ENCODE results near the gene TSFM.

TSFM gene

GRCh38 chr12:57836442-57837375 lies 54.1 kb downstream of the TSFM start:
- peak; percentile 71 for DNase-seq
- H3K27me3 Mint-ChIP-seq, result no peaks in the 10 kb centered on the region

DNA sequence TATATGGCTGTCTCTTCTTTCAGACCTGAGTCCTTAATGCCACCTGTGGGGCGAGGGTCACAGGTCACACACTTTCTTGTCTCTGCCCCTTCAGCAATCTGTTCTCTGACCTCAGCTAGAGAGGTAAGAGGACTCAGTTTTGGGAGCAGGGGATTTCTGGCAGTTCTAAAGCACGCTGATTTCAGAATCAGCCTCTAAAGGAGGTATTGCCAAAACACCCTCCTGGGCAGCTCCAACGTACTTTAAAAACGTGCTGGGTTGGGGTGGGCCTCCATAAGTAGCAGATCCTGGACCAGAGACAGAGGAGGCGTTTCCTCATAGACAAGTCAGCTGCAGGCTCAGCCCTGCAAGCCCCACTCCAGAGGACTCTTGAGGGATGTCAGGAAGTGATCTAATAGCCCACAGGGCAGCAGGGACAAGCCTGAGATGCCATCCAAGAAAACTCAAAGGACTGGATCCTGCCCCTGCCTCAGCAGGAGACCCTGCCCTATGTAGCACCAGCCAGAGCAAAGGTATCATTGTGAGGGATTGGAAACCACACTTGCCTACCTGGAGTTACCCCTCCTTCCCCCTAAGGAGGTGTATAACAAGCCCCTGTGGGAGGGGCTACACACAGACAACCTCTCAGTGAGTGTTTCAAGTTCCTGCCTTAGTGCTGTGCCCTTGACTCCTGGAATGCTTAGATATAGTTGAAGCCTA lies 55.4 kb downstream of the TSFM start:
- peaks cover 94% of the 10 kb centered on the region for H3K4me1 Mint-ChIP-seq
- DNase-seq, result peak; percentile 31
- H3K4me3 Mint-ChIP-seq, result no peak overlapping the region
- CTCF ChIA-PET, result interaction anchor here (0.6 to 8.2 kb wide), 9 partner anchors 35 to 434 kb away, joined by 3 to 107 read pairs (median 4); no protein-coding TSS in a partner anchor
- H3K36me3 Mint-ChIP-seq, result peaks cover 15% of the 10 kb centered on the region
- no peaks in the 10 kb centered on the region for H3K9me3 Mint-ChIP-seq
- peak overlapping the region; percentile 92 for H3K27ac Mint-ChIP-seq
- H3K27me3 Mint-ChIP-seq, result no peaks in the 10 kb centered on the region

More at GRCh38 chr12:57836442-57837375, 54.1 kb downstream of the TSFM start:
- H3K36me3 Mint-ChIP-seq, result peaks cover 8% of the 10 kb centered on the region
- peak overlapping the region; percentile 46 for H3K4me3 Mint-ChIP-seq
- peak overlapping the region; percentile 86 for H3K27ac Mint-ChIP-seq
- no peaks in the 10 kb centered on the region for H3K9me3 Mint-ChIP-seq
- CTCF ChIA-PET, result interaction anchor here (0.9 to 8.2 kb wide), 11 partner anchors 9 to 80 kb away, joined by 3 to 107 read pairs (median 4); partner anchors contain the start of gene TSFM
- H3K4me1 Mint-ChIP-seq, result peaks cover 92% of the 10 kb centered on the region

GRCh38 chr12:57838594-57839302 lies 56.2 kb downstream of the TSFM start:
- H3K27ac Mint-ChIP-seq, result peak overlapping the region; percentile 92
- H3K4me3 Mint-ChIP-seq, result peak overlapping the region; percentile 26
- no peaks in the 10 kb centered on the region for H3K9me3 Mint-ChIP-seq
- peaks cover 94% of the 10 kb centered on the region for H3K4me1 Mint-ChIP-seq
- H3K36me3 Mint-ChIP-seq, result peaks cover 19% of the 10 kb centered on the region
- no peaks in the 10 kb centered on the region for H3K27me3 Mint-ChIP-seq
- DNase-seq, result peak; percentile 50
- CTCF ChIA-PET, result interaction anchor here (0.7 to 8.2 kb wide), 6 partner anchors 37 to 99 kb away, joined by 3 to 107 read pairs (median 4); no protein-coding TSS in a partner anchor

DNA sequence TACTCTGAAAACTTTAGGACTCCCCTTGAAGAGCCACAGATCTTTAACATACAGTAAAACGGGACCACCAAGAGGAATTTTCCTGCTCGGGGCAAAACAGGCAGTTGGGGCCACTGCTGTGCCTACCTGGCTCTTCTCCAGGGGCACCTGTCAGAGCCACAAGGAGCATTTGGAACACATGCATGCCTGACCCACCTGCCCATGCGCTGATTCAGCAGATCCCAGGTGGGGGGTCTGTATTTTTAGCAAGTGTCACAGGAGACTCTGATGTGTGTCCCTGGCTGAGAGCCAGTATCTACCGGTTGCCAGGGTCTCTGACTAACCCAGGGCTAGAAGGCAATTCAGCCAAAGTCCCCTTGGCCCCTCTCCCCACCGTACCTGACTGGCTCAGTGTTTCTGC lies 57.4 kb downstream of the TSFM start:
- Mint-ChIP-seq H3K27me3 (no peaks in the 10 kb centered on the region), H3K4me1 (peaks cover 91% of the 10 kb centered on the region), H3K4me3 (no peak overlapping the region), H3K36me3 (peaks cover 22% of the 10 kb centered on the region), H3K9me3 (no peaks in the 10 kb centered on the region), H3K27ac (peak overlapping the region; percentile 49)
- DNase-seq, result no peak
- CTCF ChIA-PET, result no interaction called here

- DNase-seq, result no peak
- CTCF ChIA-PET, result interaction anchor here (0.8 to 1.3 kb wide), 3 partner anchors 38 to 68 kb away, joined by 3 read pairs; no protein-coding TSS in a partner anchor
- Mint-ChIP-seq H3K4me1 (peaks cover 86% of the 10 kb centered on the region), H3K4me3 (no peak overlapping the region), H3K9me3 (no peaks in the 10 kb centered on the region), H3K27ac (no peak overlapping the region), H3K36me3 (peaks cover 22% of the 10 kb centered on the region), H3K27me3 (no peaks in the 10 kb centered on the region)
Observed at GRCh38 chr12:57840726-57841125, 58.1 kb downstream of the TSFM start.

- no peaks in the 10 kb centered on the region for H3K27me3 Mint-ChIP-seq
- no peak overlapping the region for H3K27ac Mint-ChIP-seq
- H3K9me3 Mint-ChIP-seq, result no peaks in the 10 kb centered on the region
- peaks cover 79% of the 10 kb centered on the region for H3K4me1 Mint-ChIP-seq
- no peak overlapping the region for H3K4me3 Mint-ChIP-seq
- CTCF ChIA-PET, result interaction anchor here (1.2 to 1.3 kb wide), 2 partner anchors 39 to 67 kb away, joined by 3 read pairs; no protein-coding TSS in a partner anchor
- H3K36me3 Mint-ChIP-seq, result peaks cover 22% of the 10 kb centered on the region
- no peak for DNase-seq
Observed at GRCh38 chr12:57841445-57841844, 58.9 kb downstream of the TSFM start.

GRCh38 chr12:57842342-57843294 lies 60.0 kb downstream of the TSFM start:
- peak; percentile 63 for DNase-seq
- H3K9me3 Mint-ChIP-seq, result no peaks in the 10 kb centered on the region

GRCh38 chr12:57844709-57845477 lies 62.3 kb downstream of the TSFM start:
- CTCF ChIA-PET, result interaction anchor here (0.6 to 7.7 kb wide), 10 partner anchors 8 to 88 kb away, joined by 3 to 51 read pairs (median 6); no protein-coding TSS in a partner anchor
- Mint-ChIP-seq H3K36me3 (peaks cover 14% of the 10 kb centered on the region), H3K9me3 (no peaks in the 10 kb centered on the region), H3K27me3 (peaks cover 26% of the 10 kb centered on the region), H3K4me3 (peak overlapping the region; percentile 84), H3K4me1 (peaks cover 57% of the 10 kb centered on the region), H3K27ac (peak overlapping the region; percentile 80)
- DNase-seq, result peak; percentile 55

More at GRCh38 chr12:57842342-57843294, 60.0 kb downstream of the TSFM start:
- peak overlapping the region; percentile 44 for H3K27ac Mint-ChIP-seq
- peaks cover 4% of the 10 kb centered on the region for H3K27me3 Mint-ChIP-seq
- peak overlapping the region; percentile 84 for H3K4me3 Mint-ChIP-seq
- H3K4me1 Mint-ChIP-seq, result peaks cover 73% of the 10 kb centered on the region
- CTCF ChIA-PET, result interaction anchor here (0.8 to 7.7 kb wide), 11 partner anchors 10 to 86 kb away, joined by 3 to 51 read pairs (median 4); partner anchors contain the start of gene TSFM
- H3K36me3 Mint-ChIP-seq, result peaks cover 22% of the 10 kb centered on the region

DNA sequence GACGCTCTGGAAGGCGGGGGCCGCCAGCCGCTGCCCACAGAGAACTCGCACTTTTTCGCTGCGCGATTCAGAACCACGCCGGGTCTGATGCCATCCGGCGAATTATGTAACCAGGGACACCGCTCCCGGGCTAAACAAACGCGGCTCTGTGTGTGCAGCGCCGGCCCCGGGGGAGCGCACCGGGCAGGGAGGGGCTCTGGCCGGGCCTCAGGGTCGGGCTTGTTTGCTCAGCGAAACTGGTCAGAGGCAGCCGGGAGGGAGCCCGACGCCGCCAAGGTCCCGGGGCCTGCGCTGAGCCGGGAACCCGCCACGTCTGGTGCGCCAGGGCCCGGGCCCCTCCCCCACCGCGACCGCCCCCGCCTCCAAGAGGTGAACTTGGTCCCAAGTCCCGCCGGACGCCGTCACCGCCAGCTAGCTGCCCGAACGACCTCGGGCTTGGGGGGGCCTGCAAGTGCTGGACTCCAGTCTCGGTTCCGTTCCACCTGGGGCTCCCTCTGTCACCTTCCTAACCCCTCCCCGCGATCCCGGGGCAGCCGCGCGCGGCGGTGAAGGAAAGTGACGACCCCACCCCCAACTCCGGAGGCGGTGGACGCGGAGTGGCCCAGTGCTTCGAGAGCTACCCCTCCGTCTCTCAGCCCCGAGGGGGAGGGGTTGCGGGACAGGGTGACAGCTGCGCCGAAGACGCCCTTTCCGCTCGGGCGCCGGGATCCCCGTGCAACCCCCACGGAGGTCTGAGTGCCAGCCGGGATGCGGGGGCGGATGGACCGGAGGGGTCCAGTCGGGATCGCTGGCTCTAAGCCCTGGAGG lies 63.1 kb downstream of the TSFM start:
- H3K4me1 Mint-ChIP-seq, result peaks cover 50% of the 10 kb centered on the region
- H3K27me3 Mint-ChIP-seq, result peaks cover 34% of the 10 kb centered on the region
- CTCF ChIA-PET, result interaction anchor here (1.3 to 7.7 kb wide), 9 partner anchors 9 to 89 kb away, joined by 4 to 51 read pairs (median 7); no protein-coding TSS in a partner anchor
- peak overlapping the region; percentile 84 for H3K4me3 Mint-ChIP-seq
- DNase-seq, result peak; percentile 76
- no peaks in the 10 kb centered on the region for H3K9me3 Mint-ChIP-seq
- peak overlapping the region; percentile 81 for H3K27ac Mint-ChIP-seq
- H3K36me3 Mint-ChIP-seq, result peaks cover 14% of the 10 kb centered on the region

DNA sequence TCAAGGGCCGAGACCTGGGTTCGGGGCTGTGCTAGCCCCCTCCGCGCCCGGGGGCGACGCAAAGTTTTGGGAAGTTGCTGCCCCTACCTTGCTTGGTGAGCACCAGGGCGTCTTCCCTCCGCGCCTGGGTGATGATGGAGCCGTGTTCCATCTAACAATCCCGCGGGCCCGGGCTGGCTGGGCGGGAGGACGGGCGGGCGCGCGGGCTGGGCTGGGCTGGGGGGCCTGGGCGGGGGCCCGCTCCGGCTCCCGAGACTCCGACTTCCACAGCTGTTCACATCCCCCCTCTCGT lies 63.6 kb downstream of the TSFM start:
- CTCF ChIA-PET, result interaction anchor here (1.4 to 7.7 kb wide), 3 partner anchors 10 to 58 kb away, joined by 4 to 51 read pairs (median 10); no protein-coding TSS in a partner anchor
- Mint-ChIP-seq H3K4me1 (peaks cover 44% of the 10 kb centered on the region), H3K27me3 (peaks cover 40% of the 10 kb centered on the region), H3K27ac (peak overlapping the region; percentile 81), H3K4me3 (peak overlapping the region; percentile 84), H3K9me3 (no peaks in the 10 kb centered on the region), H3K36me3 (peaks cover 14% of the 10 kb centered on the region)
- DNase-seq, result no peak

DNA sequence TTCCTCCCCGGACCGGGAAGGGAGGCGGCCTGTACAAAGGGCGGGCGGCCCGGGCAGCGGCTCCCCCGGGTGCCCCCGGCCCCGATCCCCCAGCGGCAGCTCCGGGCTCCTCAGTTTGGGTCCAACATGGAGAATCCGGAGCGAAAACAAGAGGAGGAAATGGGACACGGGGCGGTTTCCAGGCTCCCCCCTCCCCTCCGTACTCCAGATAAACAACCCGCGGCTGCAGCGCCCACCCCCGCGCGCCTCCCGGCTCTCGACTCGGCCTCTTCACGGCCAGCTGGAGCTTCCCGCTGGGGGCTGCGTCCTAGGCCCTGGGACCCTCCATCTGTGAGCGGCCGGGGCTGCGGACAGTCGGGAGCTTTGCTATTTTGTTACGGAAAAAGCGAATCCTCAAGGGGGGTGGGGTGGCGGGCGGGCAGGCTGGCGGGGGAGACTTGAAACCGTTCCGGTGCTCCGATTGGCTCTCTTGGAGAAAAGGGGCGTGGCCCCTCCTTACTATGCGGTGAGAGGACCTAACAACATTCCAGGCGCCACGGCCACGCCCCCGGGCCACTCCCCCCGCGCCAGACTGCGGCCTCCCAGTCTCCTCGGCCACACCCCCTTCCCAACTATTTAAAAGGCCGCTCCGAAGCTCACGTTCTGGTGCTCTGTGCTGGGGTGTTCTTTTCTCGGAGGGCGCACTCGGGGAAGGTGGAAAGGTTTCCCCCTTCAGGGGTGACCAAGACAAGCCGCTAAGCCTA lies 64.2 kb downstream of the TSFM start, which contains the start of gene CTDSP2:
Gene CTDSP2, minus strand, starts transcription at position 153 of the 743 bp plus-strand sequence. CDS start 294 bp downstream, outside the sequence.
- Mint-ChIP-seq H3K9me3 (no peaks in the 10 kb centered on the region), H3K4me1 (peaks cover 39% of the 10 kb centered on the region), H3K27me3 (peaks cover 45% of the 10 kb centered on the region), H3K36me3 (peaks cover 14% of the 10 kb centered on the region), H3K4me3 (peak within 1 kb of the TSS; percentile 84), H3K27ac (peak within 1 kb of the TSS; percentile 82)
- peak; percentile 94 for DNase-seq
- CTCF ChIA-PET, result interaction anchor here (2.7 to 7.7 kb wide), 2 partner anchors 51 to 57 kb away, joined by 10 to 51 read pairs; no protein-coding TSS in a partner anchor

All from activated naive CD4-positive, alpha-beta T cell treated with anti-CD3 and anti-CD28 coated beads, Interleukin-2, amount 10 ng/mL, durations not matched to agents 7 days and 5 days (primary cell).